GM18511 (cell line): ENCODE data around the gene BZW1.
A peak's percentile ranks its signal among the peaks of the same experiment; 100 is the strongest.

Experiments
- ATAC-seq: cut with Tn5 transposase; IDR thresholded peaks from one replicate; pipeline ENCODE4 v1.9.1; 2021; ENCODE audit warnings: mild to moderate bottlenecking, moderate library complexity; ENCODE audit not compliant: unreplicated experiment

The BZW1 gene

DNA sequence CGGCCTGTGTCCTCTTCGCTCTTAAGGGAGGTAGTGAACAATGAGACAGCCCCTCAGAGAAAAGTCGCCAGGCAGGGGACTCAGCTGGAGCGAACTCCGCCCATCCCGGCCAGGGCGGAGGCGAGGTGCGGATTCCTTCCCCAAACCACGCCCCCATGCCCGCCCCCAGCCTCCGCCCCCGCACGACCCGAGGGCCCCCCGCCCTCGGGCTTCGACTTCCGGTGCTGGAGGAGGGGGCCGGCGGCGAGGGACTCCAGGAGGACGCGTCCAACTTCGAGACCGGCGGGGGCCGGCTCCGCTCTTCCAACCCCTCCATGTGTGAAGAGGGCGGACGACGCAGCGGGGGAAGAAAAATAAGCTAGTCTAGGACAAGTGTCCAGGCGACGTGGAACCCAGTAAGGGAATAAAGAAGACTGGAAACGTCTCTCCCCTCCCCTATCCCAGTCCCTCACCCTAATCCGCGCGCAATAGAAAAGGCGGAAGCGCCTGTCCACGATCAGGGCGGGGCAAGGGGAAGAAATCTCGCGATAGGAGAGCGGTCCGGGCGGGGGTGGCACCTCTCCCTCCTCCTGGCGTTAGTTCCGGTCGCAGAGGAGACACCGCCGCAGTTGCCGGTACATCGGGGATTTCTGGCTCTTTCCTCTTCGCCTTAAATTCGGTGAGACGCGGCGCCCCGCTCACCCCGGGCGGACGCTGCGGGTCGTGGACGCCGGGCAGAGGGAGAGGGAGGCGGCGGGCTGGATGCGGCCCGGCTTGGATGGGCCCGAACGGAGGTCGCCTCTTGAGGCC, at the start of gene BZW1:
Gene BZW1, plus strand, starts transcription at position 578 of the 789 bp plus-strand sequence. CDS start 1,308 bp downstream, outside the sequence.
- peak; percentile 86 for ATAC-seq

DNA sequence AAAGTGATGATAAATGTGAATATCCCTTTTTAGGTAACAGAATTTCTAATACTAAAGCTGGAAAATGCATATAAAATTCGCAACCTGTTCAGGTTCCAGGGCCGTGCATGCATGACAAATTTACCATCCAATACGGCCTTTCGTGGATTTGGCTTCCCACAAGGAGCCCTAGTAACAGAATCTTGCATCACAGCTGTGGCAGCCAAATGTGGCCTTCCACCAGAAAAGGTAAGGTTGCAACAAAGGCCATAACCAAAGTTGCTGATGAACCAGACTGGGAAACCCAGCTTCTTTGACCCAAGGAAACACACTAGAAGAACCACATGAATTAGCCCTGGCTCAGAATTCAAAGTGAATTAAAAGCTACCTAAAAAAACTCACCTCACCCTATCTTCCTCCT, 49.6 kb upstream of the BZW1 start:
- ATAC-seq: no peak

DNA sequence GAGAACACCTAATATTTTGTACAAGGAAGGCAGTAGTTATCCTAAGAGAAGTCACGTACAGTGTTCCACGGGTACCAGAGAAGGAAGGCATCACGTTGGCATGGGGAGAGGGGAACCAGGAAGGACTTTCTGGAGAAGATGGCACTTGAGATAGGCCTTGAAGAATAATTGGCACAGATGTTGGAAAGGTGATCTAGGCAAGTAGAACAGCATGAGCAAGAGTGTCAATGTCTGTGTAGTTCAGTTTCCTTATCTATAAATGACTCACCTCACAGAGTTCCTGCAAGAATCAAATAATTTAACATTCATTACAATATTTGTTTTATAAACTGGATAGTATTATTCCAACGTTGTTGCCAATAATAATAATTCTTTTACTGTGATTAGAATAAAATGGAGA, 48.3 kb upstream of the BZW1 start:
- no peak for ATAC-seq

DNA sequence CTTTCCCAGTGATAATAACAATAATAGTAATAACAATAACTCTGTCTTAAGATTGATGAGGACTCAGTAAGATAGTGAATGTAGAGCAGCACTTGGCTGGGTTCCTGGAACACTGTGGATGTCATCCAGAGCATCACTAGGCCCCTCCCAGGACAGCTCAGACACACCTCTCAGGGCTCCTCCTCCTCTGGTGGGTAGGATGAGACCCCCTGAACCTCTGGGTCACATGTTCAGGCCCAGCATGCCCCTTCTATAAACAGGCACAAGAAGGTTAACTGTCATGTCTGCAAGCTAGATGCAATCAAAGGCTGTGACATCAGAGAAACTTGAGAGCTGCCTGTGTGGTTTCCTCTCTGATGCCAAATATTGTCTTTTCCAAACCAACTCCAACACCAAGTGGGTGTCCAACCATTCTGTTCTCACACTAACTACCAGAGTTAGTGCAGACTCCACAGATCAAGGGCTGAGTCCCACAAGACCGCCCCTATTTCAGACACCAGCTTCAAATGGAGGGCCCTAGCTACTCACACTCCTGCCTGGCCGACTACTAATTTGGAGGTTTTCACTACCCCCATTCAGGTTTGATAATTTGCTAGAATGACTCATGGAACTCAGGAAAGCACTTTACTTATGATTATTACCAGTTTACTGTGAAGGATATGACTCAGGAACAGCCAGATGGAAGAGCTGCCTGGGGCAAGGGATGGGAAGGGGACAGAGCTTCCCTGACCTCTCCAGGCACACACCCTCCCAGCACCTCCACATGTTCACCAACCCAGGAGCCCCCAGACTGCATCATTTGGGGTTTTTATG, 46.4 kb upstream of the BZW1 start:
- peak; percentile 67 for ATAC-seq

DNA sequence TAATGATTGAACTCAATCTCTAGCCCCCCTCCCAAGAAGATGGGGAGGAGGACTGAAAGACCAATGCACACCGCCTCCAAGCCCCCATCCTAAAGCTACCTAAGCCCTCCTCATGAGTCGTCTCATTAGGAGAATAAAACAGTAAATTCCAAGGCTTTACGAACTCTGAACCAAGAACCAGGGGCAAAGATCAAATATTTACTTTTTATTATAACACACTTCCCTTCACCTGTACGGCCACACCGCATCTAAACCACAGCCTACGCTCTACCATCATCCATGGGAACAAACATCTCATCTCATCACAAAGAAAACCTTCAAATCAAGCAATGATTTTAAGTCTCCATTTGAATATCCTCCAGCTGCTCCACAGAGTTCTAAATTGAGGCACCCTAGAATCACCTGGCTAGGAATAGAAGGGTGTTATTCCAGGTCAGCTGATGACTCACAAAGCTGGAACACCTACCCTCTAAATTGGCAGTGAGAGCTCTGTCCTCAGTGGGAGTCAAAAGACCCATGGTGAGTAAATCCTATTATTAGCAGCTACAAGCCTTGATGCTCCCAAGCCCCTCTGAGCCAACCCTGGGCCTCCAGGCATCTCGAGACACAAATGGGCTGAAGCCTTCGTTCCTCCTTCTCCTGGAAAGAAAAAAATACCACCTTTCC, 45.6 kb upstream of the BZW1 start:
- no peak for ATAC-seq

DNA sequence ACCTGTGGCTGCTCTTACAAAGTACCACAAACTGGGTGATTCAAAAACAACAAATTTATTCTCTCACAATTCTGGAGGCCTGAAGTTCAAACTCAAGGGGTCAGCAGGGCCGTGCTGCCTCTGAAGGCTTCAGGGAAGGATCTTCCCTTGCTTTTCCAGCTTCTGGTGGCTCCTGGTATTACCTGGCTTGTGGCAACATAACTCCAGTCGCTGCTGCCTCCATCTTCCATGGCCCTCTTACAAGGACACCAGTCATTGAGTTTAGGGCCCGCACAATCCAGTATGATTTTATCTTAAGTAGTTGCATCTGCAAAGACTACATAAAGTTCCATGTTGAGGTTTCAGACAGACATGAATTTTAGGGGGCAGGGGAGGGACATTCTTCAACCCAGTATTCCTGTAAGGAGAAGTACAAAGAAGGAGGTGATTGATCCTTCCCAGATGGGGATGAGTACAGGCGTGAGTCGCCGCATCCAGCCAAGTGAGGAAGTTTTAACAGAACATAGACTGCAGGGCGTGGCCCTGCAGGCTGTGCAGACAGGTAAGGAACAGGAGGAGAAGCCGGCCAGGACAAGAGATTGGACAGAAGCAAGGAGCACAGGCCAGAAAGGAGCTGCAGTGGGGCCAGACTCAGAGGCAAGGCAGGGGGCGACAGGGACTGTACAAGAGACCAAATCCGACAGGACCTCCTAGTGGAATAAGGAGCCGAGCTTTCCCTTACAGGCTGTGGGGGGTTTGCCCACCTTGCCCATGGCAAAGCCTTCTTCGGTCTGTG, 44.4 kb upstream of the BZW1 start:
- no peak for ATAC-seq

DNA sequence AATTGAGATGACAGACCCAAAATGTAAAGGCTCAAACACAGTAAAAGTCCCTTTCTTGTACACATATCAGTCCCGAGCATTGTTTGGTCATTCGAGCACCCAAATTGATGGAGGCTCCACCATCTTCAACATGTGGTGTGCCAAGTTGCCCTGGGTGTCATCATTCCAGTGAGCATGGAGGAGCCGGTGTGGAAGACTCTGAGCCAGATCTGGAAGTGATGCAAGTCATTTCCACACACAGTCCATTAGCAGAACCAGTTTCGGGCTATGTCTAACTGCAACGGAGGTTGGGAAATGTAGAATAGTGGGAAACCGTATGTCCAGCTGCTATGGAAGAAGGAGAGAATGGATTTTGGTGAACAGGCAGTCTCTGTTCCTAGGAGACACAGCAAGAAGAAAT, 40.9 kb upstream of the BZW1 start:
- ATAC-seq: no peak

DNA sequence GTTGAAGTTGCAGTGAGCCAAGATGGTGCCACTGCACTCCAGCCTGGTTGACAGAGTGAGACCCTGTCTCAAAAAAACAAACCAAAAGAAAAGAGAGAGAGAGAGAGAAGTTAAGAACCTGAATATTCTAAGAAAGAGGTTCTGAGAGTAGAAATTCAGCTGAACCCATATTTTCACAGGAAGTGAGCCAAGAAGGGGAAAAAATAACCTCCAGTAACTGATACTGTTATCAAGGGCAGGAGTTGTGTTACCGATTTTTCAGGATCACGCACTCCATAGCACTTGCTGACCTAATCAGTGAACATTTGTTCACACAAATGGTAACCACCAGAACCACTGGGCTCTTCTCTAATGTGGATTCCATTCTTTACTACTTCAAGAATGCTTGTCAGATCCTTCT, 39.1 kb upstream of the BZW1 start:
- no peak for ATAC-seq

DNA sequence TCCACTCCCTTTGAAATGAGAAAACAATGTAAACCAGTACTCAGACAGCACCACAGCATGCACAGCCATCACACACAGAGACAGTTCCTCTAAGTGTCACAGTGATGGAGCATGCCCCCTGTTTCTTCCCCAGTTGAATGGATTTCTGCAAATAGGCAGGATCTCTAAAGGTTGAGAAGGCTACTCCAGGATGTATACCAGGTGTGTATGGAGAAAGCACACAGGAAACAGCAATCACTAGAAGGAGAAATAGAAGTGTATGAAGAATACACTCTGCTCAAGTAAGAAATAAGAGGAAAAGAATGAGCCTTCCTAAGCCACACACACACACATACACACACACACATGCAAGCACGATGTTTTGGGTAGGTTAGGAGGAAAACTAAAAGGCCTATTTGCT, 38.6 kb upstream of the BZW1 start:
- ATAC-seq: no peak

DNA sequence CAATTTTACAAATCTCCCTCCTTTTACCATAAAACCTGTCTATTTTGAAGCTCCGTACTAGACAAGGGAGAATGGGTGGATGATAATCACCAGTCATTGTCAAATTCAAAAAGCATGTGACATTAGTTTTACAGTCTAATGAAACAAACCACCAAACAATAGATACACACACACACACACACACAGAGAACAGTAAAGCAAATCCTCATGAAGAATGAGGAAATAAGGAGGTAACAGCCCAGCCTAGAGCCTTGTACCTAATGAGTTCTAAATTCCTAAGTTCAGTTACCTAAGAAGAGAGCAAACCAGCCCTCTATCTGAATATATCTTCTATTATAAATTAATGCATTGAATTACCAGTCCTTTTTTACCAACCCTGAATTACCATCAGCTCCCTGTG, 36.8 kb upstream of the BZW1 start:
- no peak for ATAC-seq

DNA sequence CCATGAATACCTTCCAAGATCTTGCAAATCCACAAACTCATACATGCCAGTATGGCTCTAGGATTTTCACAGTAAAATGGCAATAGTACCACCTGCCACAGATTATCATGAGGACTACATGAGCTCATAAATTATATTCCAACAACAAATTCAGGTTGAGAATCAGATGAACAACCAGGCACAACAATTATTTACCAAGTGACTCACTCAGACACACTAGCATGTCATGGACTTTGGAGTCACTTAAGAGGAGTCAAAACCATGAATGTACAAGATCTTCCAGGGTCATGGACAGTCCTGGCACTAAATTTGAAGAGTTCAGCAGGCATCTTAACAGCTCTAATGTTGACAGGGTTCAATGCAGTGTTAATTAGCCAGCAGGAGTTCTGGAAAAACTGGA, 34.4 kb upstream of the BZW1 start:
- no peak for ATAC-seq

DNA sequence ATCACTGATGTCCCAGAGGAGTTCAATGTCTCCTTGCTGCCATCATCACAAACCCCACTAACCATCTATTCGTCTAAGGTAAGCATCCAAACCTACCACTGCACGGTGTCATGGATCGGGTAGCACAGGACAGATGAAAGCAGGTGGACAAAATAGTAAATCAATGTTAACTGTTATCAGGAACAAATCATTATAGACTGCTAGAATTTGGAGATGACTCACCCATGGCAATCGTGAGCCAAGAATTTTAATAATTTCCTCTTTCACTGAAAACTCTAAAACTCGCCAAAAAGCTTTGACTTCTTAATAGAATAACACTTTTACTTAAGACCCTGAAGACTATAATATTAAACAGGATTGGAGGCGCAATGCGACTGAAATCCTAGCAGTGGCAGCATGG, 33.7 kb upstream of the BZW1 start:
- ATAC-seq: no peak

DNA sequence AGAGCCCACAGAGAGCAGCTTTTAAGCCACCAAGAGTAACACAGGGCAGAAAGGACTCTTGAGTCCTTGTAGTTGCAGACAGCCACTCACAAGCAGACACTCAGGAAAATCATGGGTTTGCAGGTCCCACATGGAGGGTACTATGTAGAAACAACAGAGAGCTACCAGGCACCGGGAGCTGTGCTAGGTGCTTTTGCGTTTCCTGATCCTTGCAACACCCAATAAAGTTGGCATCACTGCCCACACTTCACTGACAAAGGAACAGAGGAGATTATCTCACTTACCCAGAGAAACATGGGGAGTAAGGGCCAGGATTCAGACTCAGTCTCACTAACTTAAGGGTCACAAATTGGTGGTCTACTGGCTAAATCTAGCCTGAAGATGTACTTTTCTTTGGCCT, 32.5 kb upstream of the BZW1 start:
- ATAC-seq: no peak

DNA sequence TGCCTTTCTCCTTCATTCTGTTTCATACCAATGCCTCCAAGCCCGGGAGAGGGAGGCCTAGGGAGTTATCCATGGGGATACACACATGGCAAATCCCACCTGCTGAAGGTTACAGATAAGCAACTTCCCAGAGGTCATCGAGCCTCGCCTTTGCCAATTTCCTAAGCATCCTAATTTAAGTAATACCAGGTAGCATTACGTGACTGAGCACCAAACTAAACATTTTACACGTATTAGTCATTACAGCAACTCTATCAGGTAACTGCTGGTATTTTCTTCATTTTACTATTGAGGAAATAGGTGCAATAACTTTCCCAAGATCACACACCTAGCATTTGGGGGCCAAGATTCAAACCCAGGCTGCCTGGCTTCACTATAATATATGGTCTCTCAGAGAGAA, 30.1 kb upstream of the BZW1 start:
- ATAC-seq: no peak

DNA sequence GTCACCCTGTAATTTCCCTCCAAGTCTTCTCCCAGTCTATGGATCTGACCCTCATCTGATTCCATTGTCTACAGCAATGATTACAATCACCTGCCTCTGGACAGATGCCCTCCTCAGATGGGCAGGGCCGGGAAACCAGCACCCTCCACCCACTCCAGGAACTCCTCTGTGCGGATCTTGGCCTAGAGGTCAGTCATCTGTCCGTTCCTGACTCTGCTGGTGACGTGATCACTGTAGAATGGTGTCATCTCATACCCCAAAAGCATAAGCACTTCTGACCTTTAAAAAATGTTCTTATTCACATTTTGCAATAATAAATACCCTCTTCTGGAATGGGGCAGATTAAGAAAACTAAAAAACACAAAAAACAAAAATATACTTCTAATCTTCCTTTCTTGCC, 29.5 kb upstream of the BZW1 start:
- no peak for ATAC-seq

DNA sequence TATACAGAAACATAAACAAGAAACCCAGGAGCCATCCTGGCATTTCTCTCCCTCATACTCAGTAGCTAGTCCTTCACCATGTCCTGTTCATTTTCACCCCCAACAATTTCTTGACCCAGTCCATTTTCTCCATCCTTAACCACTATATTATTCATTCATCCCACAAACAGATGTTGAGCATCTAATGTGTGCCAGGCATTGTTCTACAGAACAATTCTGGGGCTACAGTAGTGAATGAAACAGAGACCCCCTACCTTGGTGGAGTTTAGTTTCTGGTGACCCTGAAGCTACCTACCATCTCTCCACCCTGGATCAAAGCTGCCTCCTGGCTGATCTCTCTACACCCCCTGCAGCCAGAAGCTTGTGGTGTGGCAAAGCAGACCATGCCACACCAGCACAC, 27.5 kb upstream of the BZW1 start:
- no peak for ATAC-seq

DNA sequence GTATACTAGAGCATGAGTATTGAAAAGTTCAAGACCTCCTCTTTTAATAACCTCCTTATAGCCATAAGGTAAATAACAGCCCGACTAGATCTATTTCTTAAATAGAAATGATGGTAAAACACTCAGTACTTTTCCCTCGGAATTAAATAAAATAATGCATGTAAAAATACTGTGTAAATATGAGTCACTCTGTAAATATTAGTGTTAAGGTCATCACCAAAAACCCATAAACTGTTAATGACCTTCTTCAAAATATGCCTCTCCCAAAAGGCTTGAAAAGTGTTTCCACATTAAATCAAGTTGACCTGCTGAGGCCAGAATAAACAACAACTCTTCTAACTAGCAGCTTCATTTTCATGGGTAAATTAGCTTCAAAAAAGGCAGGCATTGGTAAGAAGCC, 25.3 kb upstream of the BZW1 start:
- ATAC-seq: no peak

DNA sequence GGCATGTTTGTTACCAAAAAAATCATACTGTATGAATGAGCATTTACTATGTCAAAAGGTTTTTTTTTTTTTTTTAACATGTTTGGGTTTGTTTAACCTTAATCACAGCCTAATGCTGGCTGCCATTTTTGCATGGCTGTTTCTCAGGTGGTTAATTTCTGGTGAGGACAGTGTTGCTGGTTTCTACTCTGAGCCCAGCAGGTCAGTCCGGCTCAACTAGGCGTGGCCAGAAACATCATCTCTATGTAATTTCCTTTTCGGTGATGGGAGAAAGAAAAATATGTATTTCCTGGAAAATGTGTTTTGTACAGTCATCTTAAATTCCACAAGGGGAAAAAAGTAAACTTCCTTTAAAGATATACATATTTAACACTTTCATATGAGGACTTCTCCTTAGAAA, 24.9 kb upstream of the BZW1 start:
- no peak for ATAC-seq

DNA sequence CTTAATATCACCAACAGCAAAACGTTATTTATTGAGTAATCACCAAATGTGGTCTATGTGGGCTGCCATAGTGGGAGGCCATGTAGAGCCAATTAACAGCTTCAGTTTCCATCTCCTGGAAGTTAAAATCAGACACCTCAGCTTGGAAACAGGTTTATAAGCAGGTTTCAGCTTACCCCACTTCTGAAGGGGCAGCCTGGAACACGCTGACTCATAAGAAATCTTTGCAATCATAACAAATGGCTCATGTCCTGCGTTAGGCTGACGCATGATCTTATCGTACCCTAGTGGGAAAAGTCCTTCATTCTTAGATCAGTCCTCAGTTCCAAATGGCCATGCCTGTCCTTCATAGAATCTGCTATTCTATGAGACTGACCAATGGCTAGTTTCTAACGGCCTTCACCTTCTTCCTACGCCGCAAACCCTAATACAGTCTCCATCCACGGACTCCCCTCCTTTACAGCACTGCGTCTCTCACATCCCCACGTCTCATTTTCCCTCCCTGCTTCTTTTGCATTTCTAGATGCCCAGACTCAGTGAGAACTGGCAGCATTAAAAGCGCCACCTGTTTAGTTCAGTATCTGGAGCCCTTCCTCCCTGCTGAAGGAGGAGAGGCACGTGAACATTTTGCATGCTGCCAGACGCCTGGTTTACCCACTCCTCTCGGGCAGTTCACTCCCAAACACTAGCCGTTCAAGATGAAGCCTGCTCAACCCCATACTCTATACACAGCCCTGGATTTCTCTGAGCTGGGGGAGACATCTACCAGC, 24.2 kb upstream of the BZW1 start:
- no peak for ATAC-seq

DNA sequence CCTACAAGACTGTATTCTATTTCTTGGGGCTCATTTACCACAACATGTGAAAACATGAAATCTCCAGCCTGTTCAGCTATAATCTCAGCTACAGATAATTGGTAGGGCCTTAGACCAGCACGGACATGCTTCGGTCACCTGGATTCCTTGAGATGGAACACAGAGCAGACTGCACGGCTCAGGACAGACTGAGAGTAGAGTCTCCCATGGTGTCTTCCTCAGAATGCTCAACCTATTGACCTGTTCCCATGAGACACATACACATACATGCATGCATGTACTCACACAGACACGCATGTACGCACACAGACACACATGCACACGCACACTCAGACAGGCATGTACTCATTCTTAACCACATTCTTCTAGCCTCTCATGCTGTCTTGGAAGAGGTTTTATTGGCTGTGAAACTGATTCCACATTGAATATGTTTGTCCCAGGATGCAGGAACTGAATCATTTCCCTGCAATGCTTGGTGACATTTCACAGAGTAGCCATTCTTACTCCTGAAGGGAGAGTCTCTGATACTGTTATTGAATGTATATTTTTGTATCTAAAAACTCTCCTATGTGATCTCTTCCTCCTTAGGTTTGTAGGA, 23.5 kb upstream of the BZW1 start:
- ATAC-seq: no peak
